Natural killer cell (primary cell): Measurements from ENCODE around the gene LCAT. TPM values are rescaled to one million over a fixed set of nuclear protein-coding genes. Genes with fewer than 3 reads are reported as not detected.

Experiments used
- ATAC-seq, 3 donors: fragments of 150-1000 bp in 2 of 3; fragments of 200-7000 bp in 1 of 3; cut with Tn5 transposase; 1 replicate in 1 of 3; 2 replicates in 2 of 3; pipeline ENCODE4 v1.10.0; 2021; ENCODE audit warnings: mild to moderate bottlenecking in 2 of 3, moderate library complexity in 2 of 3
- DNase-seq, 2 donors: peaks; one replicate each; pipeline versions ENCODE4 v3.0.0 to v3.0.0-alpha.2; 2013 to 2021; ENCODE audit warnings: mixed read lengths in 1 of 2
- H3K27ac ChIP-seq: one replicate; pipeline ENCODE4 v1.5.1; 2013; ENCODE audit warnings: mild to moderate bottlenecking, low read length
- H3K27me3 ChIP-seq: one replicate; pipeline ENCODE4 v1.6.1; 2013; ENCODE audit warnings: low read length; ENCODE audit not compliant: control insufficient read depth, insufficient read depth
- H3K36me3 ChIP-seq: one replicate; pipeline ENCODE4 v1.6.1; 2013; ENCODE audit warnings: low read length; ENCODE audit not compliant: control insufficient read depth, insufficient read depth
- H3K4me1 ChIP-seq: one replicate; pipeline ENCODE4 v1.6.1; 2013; ENCODE audit warnings: low read length; ENCODE audit not compliant: control insufficient read depth, insufficient read depth
- H3K4me3 ChIP-seq: one replicate; pipeline ENCODE4 v1.5.1; 2013; ENCODE audit warnings: low read length
- H3K9me3 ChIP-seq: one replicate; pipeline ENCODE4 v1.6.1; 2013; ENCODE audit warnings: low read length; ENCODE audit not compliant: control insufficient read depth, insufficient read depth
- H3K27ac Mint-ChIP-seq, 2 donors: one replicate each; pipeline ENCODE4 v1.8.0; 2022; ENCODE audit warnings: mild to moderate bottlenecking in 2 of 2, mixed read lengths in 2 of 2, moderate library complexity in 1 of 2
- H3K27me3 Mint-ChIP-seq, 2 donors: one replicate each; pipeline ENCODE4 v1.8.0; 2022; ENCODE audit warnings: low read depth in 2 of 2, mixed read lengths in 2 of 2
- H3K36me3 Mint-ChIP-seq: one replicate; pipeline ENCODE4 v1.8.0; 2022; ENCODE audit warnings: mixed read lengths
- H3K4me1 Mint-ChIP-seq, 2 donors: one replicate each; pipeline ENCODE4 v1.8.0; 2022; ENCODE audit warnings: mixed read lengths in 2 of 2
- H3K4me3 Mint-ChIP-seq: one replicate; pipeline ENCODE4 v1.8.0; 2022; ENCODE audit warnings: mild to moderate bottlenecking, moderate library complexity, mixed read lengths
- H3K9me3 Mint-ChIP-seq, 2 donors: one replicate each; pipeline ENCODE4 v1.8.0; 2022; ENCODE audit warnings: mixed read lengths in 2 of 2
- CTCF ChIP-seq: fragments of 200-600 bp; IDR thresholded peaks from one replicate; pipeline ENCODE4 v1.8.0; 2022; ENCODE audit warnings: antibody characterized with exemption
- WGBS: methylation state at CpG from one replicate; pipeline ENCODE4 v1.1.7; 2013; ENCODE audit warnings: missing lambda C conversion rate; ENCODE audit not compliant: insufficient coverage; 5-methylcytosine and 5-hydroxymethylcytosine counted together
- intact Hi-C: fragments of 100-400 bp; cut with micrococcal nuclease; formaldehyde crosslinking; loops from one replicate; pipeline ENCODE4 v1.14.2; 2022
- total RNA-seq, 4 donors: library from RNA; stranded (reverse); fragments of 120-200 nt in 1 of 4; gene quantifications; one replicate each; pipeline versions ENCODE4 v1.2.3 to v1.2.4, GENCODE V29; 2013 to 2022

The LCAT gene
- total RNA-seq, 3 donors from 2014 or later (not counting 1 experiment from before 2014, with no cell fraction given) = 7.1 to 12.4 (median 11.5) TPM

- TF ChIP-seq CTCF = no peak
- ATAC-seq (no peak), DNase-seq (no peak)
- WGBS = 95% methylated on average over 20 of the region's 20 CpGs
- intact Hi-C loops = no loop called here
- H3K9me3 ChIP-seq = no peaks in the 10 kb centered on the region
- H3K27ac Mint-ChIP-seq = no peak overlapping the region
- peaks cover 9 to 11% of the 10 kb centered on the region in 2 donors for H3K4me1 Mint-ChIP-seq
- no peaks in the 10 kb centered on the region for H3K9me3 Mint-ChIP-seq
- no peaks in the 10 kb centered on the region for H3K36me3 Mint-ChIP-seq
- no peak overlapping the region for H3K4me3 ChIP-seq
- no peak overlapping the region for H3K27ac ChIP-seq
- no peaks in the 10 kb centered on the region for H3K27me3 ChIP-seq
- no peaks in the 10 kb centered on the region for H3K27me3 Mint-ChIP-seq
- peaks cover 14% of the 10 kb centered on the region for H3K4me1 ChIP-seq
- H3K36me3 ChIP-seq = peaks cover 29% of the 10 kb centered on the region
- no peak overlapping the region for H3K4me3 Mint-ChIP-seq
These were observed 2.2 kb upstream of the LCAT start for GRCh38 chr16:67946128-67946569.

- Histone ChIP-seq H3K27ac (no peak overlapping the region), H3K36me3 (peaks cover 25% of the 10 kb centered on the region), H3K4me3 (no peak overlapping the region), H3K4me1 (peaks cover 16% of the 10 kb centered on the region), H3K9me3 (no peaks in the 10 kb centered on the region), H3K27me3 (no peaks in the 10 kb centered on the region)
- peaks cover 10 to 13% of the 10 kb centered on the region in 2 donors for H3K4me1 Mint-ChIP-seq
- ATAC-seq (no peak), DNase-seq (no peak)
- TF ChIP-seq CTCF = no peak
- H3K27me3 Mint-ChIP-seq = no peaks in the 10 kb centered on the region
- WGBS = 89% methylated on average over 24 of the region's 24 CpGs
- no peaks in the 10 kb centered on the region for H3K36me3 Mint-ChIP-seq
- intact Hi-C loops = no loop called here
- no peaks in the 10 kb centered on the region for H3K9me3 Mint-ChIP-seq
- no peak overlapping the region for H3K4me3 Mint-ChIP-seq
- H3K27ac Mint-ChIP-seq = no peak overlapping the region
These were observed 1.5 kb upstream of the LCAT start for GRCh38 chr16:67945392-67945933.

- peaks cover 22% of the 10 kb centered on the region for H3K4me1 ChIP-seq
- no peaks in the 10 kb centered on the region for H3K9me3 Mint-ChIP-seq
- no peaks in the 10 kb centered on the region for H3K9me3 ChIP-seq
- peaks cover 20% of the 10 kb centered on the region for H3K36me3 ChIP-seq
- no peak for TF ChIP-seq CTCF
- H3K27ac ChIP-seq = no peak overlapping the region
- no peaks in the 10 kb centered on the region for H3K27me3 Mint-ChIP-seq
- WGBS = 95% methylated on average over 24 of the region's 24 CpGs
- no peak overlapping the region for H3K27ac Mint-ChIP-seq
- H3K4me3 ChIP-seq = no peak overlapping the region
- H3K4me3 Mint-ChIP-seq = no peak overlapping the region
- no peaks in the 10 kb centered on the region for H3K27me3 ChIP-seq
- DNase-seq = no peak
- H3K36me3 Mint-ChIP-seq = no peaks in the 10 kb centered on the region
- peaks cover 16 to 20% of the 10 kb centered on the region in 2 donors for H3K4me1 Mint-ChIP-seq
- no peak for ATAC-seq
- intact Hi-C loops = no loop called here
These were observed 921 bp upstream of the LCAT start for GRCh38 chr16:67944690-67945391.

GRCh38 chr16:67943256-67943618 lies 683 bp downstream of the LCAT start:
- intact Hi-C loops = no loop called here
- Mint-ChIP-seq H3K9me3 (no peaks in the 10 kb centered on the region), H3K27me3 (no peaks in the 10 kb centered on the region), H3K27ac (no peak overlapping the region), H3K4me1 (peaks cover 18 to 24% of the 10 kb centered on the region in 2 donors), H3K36me3 (no peaks in the 10 kb centered on the region), H3K4me3 (no peak overlapping the region)
- Histone ChIP-seq H3K9me3 (no peaks in the 10 kb centered on the region), H3K36me3 (peaks cover 20% of the 10 kb centered on the region), H3K27ac (no peak overlapping the region), H3K4me1 (peaks cover 28% of the 10 kb centered on the region), H3K4me3 (no peak overlapping the region), H3K27me3 (no peaks in the 10 kb centered on the region)
- no peak for ATAC-seq
- no peak for DNase-seq
- 96% methylated on average over 6 of the region's 6 CpGs for WGBS
- TF ChIP-seq CTCF = no peak
